HTR-8/SVneo (cell line): Measurements from ENCODE around the gene ADAMTS20.
"Not testable (repeated sequence)": the region's sequence is repeated elsewhere in the genome, so short reads cannot be mapped to it uniquely, and the experiment has no call there.

Source experiments
- DNase-seq: peaks from one replicate; pipeline ENCODE4 v3.0.0; 2011; ENCODE audit warnings: low spot score, mixed read lengths; ENCODE audit not compliant: insufficient read length
- FAIRE-seq: peaks from 2 replicates; lab custom pipeline; 2011; peaks lifted over from hg19 to GRCh38; lab: Jason Lieb, UNC

The ADAMTS20 gene

GRCh38 chr12:43362910-43363694, 188.9 kb downstream of the ADAMTS20 start:
- FAIRE-seq, result no peak
- no peak for DNase-seq

- DNase-seq (no peak), FAIRE-seq (no peak)
These were observed 190.8 kb downstream of the ADAMTS20 start for GRCh38 chr12:43361031-43361710.

GRCh38 chr12:43360001-43360400, 192.0 kb downstream of the ADAMTS20 start:
- not testable (repeated sequence) for DNase-seq, FAIRE-seq

GRCh38 chr12:43357141-43357540, 194.9 kb downstream of the ADAMTS20 start:
- no peak for DNase-seq
- FAIRE-seq, result no peak

GRCh38 chr12:43352001-43352400, 200.0 kb downstream of the ADAMTS20 start:
- DNase-seq (no peak), FAIRE-seq (no peak)

GRCh38 chr12:43349863-43350262, 202.1 kb downstream of the ADAMTS20 start:
- FAIRE-seq (no peak), DNase-seq (no peak)

- FAIRE-seq, result no peak
- no peak for DNase-seq
These were observed 203.8 kb downstream of the ADAMTS20 start for GRCh38 chr12:43348221-43348620.

- DNase-seq, result no peak
- FAIRE-seq, result no peak
These were observed 205.0 kb downstream of the ADAMTS20 start for GRCh38 chr12:43347026-43347425.

- no peak for DNase-seq
These were observed 207.0 kb downstream of the ADAMTS20 start for GRCh38 chr12:43345023-43345422.

GRCh38 chr12:43341785-43342313, 210.2 kb downstream of the ADAMTS20 start:
- DNase-seq, FAIRE-seq: not testable (repeated sequence)

More at GRCh38 chr12:43345023-43345422, 207.0 kb downstream of the ADAMTS20 start:
- FAIRE-seq, result no peak

- FAIRE-seq (no peak), DNase-seq (peak; percentile 29)
These were observed 213.0 kb downstream of the ADAMTS20 start for GRCh38 chr12:43338848-43339526.

GRCh38 chr12:43337571-43338444, 214.2 kb downstream of the ADAMTS20 start:
- DNase-seq (no peak), FAIRE-seq (no peak)

- FAIRE-seq, result no peak
These were observed 214.9 kb downstream of the ADAMTS20 start for GRCh38 chr12:43336962-43337555.

GRCh38 chr12:43333644-43334043, 218.4 kb downstream of the ADAMTS20 start:
- no peak for DNase-seq
- no peak for FAIRE-seq

More at GRCh38 chr12:43336962-43337555, 214.9 kb downstream of the ADAMTS20 start:
- peak; percentile 24 for DNase-seq

- DNase-seq, result peak; percentile 38
These were observed 218.9 kb downstream of the ADAMTS20 start for GRCh38 chr12:43332977-43333640.

GRCh38 chr12:43331935-43332334, 220.1 kb downstream of the ADAMTS20 start:
- DNase-seq, result no peak
- FAIRE-seq, result no peak

More at GRCh38 chr12:43332977-43333640, 218.9 kb downstream of the ADAMTS20 start:
- no peak for FAIRE-seq

GRCh38 chr12:43329375-43329774, 222.6 kb downstream of the ADAMTS20 start:
- no peak for FAIRE-seq

GRCh38 chr12:43325786-43326185, 226.2 kb downstream of the ADAMTS20 start:
- DNase-seq, result no peak
- no peak for FAIRE-seq

More at GRCh38 chr12:43329375-43329774, 222.6 kb downstream of the ADAMTS20 start:
- no peak for DNase-seq

GRCh38 chr12:43320281-43320680, 231.7 kb downstream of the ADAMTS20 start:
- FAIRE-seq, result no peak
- DNase-seq, result no peak
